ENCODE data around the gene MEX3D.

The MEX3D gene

DNA sequence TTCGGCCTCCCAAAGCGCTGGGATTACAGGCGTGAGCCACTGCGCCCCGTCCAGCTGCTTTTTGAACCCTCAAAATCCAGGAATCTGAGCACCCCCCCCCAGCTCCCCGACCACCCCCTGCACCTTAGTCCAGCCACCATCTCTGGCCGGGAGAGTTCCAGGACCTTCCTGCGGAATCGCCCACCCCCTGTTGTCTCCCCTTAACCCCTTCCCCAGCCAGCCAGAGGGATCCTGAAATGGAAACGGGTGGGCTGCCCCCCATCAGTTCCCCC is 25.3 kb upstream of the MEX3D start:
- DNase-seq (ENCODE audit: low read depth, low spot score), result no peak

GRCh38 chr19:1592755-1593500 is 24.8 kb upstream of the MEX3D start, which contains the start of gene MBD3:
TSS of gene MBD3 (minus strand) at chr19:1592865. CDS start at chr19:1592631, 234 bp downstream.
- peak; percentile 98 for DNase-seq (ENCODE audit: low read depth, low spot score)

- DNase-seq (ENCODE audit: low read depth, low spot score), result peak; percentile 97
Measured at GRCh38 chr19:1592024-1592754, 24.1 kb upstream of the MEX3D start.

DNA sequence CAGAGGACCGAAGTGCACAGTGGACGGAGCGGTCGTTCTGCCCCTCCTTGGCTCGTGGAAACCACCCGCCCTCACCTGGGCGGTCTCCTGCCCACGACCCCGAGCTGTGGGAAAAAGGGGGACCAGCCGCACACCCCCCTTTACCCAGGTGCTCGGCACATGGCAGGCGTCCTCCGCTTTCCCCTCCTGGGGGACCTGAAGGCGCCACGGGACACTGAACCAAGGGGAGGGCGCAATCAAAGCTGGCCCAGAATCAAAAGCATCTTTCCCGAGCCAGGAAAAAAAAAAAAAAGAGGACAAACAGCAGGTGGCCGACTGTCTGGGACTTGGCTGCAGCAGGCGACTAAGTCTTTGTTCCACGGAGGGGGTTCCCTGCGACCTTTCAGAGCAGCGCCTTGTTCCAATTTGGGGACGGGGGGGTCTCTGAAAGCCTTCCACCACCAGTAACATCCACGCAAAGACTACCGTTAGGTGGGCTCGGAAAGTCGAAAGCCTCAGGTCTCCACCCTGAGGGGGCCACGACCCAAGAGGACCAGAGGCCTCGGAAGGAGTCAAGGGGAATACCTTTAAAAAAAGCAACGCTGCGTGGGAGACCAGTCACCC is 23.4 kb upstream of the MEX3D start:
- DNase-seq (ENCODE audit: low read depth, low spot score), result peak; percentile 46

DNA sequence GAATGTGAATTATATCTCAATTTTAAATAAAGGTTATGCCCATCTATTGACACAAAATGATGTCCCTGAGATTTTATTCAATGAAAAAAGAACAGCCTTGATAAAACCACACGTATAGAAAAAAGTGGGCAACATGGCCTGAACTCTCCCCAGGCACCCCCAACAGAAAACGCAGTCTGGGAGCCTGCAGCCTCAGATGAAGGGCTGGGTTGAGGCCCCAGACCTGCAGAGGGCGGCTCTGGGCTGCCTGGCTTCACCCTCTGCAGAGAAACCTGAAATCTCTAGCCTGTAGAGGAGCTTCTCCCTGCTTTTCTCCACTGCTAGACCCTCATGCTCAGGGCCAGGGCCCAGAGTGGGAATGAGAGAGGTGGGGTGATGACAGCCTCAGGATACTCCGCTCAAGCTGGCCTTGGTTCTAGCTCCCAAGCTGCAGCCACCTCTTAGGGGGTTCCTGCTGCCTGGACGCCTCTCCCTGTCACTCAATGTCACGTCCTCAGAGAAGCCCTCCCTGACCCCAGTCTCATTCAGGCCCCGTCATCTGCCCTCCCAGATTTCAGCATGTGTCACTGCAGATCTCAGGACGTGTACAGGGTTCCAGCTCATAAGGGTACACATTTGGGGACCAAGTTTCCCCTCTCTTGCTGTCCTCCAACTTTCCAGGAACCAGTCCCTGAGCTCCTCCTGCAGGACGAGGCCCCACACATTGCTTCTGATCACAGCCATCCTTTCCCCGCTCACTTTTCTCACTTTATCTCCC is 22.7 kb upstream of the MEX3D start:
- peak; percentile 53 for DNase-seq (ENCODE audit: low read depth, low spot score)

DNA sequence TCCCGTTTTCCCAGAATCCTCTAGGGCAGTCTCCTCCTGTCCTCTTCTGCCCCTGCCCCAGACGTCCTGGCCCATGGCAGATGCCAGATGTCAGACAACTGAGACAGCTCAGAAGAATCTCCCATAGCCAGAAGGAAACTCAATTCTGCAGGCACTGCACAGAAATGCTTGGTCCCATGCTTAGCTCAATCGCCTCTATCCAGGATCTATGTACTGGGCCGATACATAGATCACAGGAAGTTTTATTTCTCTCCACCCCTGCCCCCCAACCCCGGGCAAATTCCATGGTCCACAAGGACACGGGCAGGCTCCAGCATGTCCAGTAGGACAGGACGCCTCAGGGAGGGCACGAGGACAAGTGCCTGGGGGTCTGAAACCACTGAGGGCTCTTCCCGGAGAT is 19.7 kb upstream of the MEX3D start:
- no peak for DNase-seq (ENCODE audit: low read depth, low spot score)

DNA sequence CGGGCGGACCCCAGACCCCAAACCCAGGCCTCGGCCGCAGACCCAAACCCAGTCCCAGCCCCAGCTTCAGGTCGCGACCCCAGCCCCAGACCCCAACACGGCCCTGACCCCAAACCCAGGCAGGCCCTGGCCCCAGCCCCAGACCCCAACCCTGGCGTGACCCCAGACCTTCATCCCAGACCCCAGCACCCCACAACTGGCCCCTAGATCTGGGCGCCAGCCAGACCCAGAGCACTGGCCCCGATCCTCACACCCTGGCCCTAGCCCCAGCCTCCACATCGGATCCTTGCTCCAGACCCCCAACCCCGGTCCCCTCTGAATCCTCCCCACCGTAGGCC is 17.1 kb upstream of the MEX3D start:
- DNase-seq (ENCODE audit: low read depth, low spot score), result no peak

DNA sequence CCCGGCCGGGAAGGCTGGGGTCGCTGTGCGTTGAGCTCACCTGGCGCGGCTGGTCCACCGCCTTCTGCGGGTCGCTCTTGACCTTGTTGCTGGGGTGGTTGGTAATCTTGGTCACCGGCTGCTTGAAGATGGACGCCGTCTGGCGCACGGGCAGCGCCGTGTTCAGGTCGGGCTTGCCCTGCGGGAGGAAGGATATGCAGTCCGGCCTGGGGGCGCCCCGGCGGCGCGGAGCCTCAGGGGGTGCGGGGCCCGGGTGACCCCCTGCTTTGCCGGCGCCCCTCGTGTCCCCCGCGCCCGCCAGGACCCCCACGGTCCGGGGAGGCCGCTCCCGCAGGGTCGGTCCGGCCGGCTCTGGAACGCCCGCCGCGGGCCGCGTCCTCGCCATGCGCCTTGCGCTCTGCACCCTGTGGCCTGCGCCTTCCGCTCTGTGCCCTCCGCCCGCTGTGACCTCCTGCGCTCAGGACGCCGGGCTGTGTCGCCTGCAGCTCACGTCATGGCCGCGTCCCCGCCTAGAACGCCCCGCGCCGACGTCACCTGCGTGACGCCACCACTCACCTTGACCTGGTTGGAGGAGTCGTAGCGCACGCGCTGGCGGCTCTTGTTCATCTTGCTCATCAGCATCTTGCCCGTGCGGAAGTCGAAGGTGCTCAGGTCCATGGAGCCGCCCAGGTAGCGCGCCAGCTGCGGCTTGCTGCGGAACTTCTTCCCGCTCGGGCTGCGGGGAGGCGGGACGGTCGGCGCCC is 16.5 kb upstream of the MEX3D start:
- no peak for DNase-seq (ENCODE audit: low read depth, low spot score)

DNA sequence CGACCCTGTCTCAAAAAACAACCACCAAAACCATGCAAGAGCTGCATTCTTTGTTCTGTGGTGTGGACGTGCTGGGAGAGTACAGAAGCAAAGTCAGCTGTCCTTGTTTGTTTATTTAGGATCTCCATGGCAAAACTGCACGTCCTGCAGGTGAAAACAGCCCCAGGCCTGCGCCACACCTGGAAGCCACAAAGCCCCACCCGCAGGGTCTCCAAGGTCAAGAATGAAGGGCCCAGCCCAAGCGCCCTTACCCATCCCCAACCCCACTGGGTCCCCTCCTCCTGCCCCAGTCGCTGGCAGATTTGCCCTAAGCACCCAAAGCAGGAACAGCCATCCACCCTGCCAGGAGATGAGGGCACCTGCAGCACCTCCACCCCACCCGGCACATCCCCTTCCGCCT is 14.1 kb upstream of the MEX3D start:
- no peak for DNase-seq (ENCODE audit: low read depth, low spot score)

- no peak for DNase-seq (ENCODE audit: low read depth, low spot score)
Measured at GRCh38 chr19:1580957-1581356, 12.8 kb upstream of the MEX3D start.

DNA sequence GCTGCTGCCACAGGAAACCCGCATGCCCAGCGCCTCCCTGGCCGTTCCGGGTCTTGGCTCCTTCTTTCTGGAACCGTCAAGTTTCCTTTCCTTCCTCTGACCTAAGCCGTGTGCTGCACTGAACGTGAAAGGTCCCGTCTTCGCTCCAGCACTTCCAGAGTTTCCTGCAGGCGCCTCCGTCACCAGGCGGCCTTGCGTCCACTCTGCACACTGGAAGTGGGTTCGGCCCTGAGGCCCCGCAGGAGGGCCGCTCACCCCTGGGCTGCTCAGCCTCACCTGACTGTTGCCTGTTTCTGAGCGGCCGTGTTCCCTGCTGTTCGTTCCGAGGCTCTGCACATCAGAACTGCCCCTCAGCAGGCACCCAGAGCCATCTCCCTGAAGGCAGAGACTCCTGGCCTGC is 12.3 kb upstream of the MEX3D start:
- no peak for DNase-seq (ENCODE audit: low read depth, low spot score)

- no peak for DNase-seq (ENCODE audit: low read depth, low spot score)
Measured at GRCh38 chr19:1579222-1579621, 11.1 kb upstream of the MEX3D start.

DNA sequence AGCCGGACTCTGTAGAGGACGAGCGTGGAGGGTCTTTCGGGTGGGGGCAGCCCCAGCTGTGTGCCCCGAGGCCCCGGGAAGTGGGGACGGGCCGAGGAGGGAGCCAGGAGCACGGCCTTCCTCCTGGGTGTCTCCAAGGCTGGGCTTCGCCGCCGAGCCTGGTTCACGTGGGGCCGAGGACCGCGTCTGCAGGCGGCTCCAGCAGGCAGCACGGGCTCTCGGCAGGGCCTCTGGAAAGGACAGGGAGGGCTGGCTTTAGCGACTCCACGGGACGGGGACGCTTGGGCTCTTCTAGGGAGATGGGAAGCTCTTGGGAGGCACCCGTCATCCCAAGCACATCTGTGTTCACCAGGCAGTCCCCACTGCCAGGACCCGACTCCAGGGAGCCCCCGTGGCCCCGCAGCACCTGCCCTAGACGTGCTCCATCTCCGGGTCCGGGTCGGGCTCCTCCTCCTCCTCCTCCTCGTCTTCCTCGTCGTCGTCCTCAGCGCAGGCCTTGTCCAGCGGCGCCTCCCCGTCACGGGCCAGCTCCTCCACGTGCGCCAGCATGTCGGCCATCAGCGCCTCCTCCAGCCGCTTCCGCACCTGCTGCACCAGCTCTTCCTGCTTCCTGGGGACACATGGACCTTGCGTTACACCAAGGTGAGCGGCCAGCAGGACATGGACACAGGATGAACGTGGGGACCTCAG is 9.9 kb upstream of the MEX3D start:
- no peak for DNase-seq (ENCODE audit: low read depth, low spot score)

DNA sequence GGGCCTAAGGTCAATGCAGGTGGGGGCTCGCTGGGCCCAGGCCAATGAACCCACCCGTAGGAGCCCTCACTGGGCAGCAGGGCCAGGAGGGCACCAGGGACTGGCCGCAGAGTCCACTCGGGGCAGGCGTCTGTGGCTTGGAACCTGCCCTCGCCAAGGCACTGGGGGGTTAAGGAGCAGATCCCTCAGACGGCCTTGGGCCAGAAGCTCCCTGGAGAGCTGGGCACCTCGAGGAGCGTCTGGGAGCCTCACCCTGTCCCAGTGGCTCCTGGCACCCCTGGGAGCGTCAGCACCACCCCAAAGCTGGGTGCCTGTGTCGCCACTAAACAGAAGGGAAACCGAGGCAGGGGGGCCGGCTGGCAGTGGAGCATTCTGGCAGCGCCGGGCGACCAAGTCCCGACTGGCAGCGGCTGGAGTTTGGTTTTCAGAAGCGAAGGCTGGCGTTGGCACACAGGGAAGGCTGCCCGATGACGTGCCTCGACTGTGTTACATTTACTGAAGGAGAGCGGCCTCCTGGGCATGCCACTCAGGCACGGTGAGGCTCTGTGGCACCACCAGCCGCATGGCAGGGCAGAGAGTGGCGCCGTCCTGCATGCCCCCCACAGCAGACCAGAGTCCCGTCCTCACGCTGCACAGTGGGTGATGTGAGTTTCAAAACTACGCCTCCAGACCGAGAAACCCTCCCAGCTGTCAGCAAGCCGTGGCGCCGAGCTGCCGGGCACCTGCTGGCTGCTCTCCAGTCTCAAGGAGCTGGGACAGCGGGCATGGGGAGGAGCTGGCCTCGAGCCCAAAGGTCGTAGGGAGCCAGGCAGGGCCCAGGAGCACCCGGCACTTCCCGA is 9.2 kb upstream of the MEX3D start:
- DNase-seq (ENCODE audit: low read depth, low spot score), result no peak

- DNase-seq (ENCODE audit: low read depth, low spot score), result no peak
Measured at GRCh38 chr19:1576242-1577089, 8.3 kb upstream of the MEX3D start.

- no peak for DNase-seq (ENCODE audit: low read depth, low spot score)
Measured at GRCh38 chr19:1575323-1576241, 7.5 kb upstream of the MEX3D start.

DNA sequence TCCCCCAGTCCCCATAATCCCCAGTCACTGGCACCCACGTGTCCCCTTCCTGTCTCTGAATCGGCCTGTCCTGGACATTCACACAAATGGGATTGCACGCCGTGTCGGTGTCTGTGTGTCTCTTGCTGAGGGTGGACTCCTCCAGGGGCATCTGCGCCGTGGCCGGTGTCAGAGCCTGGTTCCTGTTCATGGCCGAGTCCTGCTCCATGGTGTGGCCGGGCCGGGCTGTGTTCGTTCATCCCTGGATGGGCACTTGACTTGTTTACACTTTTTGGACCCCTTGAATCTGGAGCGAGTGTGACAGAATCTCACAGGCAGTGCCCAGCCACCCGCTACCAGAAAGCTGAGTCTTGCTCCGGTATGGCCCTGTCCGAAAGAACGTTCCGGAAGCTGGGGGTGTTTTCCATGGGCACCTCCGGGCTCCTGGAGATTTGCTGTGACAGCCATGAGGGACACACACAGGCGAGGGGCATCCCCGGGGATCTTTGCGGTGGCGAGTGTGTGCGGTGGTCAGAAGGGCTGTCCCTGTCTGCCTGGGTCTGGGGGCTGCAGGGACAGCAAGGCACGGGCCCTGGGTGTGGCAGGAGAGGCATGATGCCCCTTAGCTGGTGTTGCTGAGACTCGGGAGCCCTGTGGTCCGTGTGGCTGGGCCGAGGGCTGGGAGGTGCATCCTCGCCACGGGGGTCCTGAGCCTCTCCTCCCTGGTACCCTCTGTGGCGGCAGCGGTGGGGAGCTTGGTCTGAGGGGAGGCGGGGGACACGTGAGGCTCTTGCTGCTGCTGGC is 6.4 kb upstream of the MEX3D start:
- no peak for DNase-seq (ENCODE audit: low read depth, low spot score)

Data from astrocyte of the hippocampus (primary cell).